AG09319 (cell line): Measurements from ENCODE around the gene ZNF77.
A peak's percentile ranks its signal among the peaks of the same experiment; 100 is the strongest.

Experiments
- DNase-seq: peaks from one replicate; pipeline ENCODE4 v3.0.0-alpha.2; 2010; ENCODE audit warnings: low read depth; ENCODE audit errors: extremely low read depth
- TF ChIP-seq, protein P1 (sequence below): IDR thresholded peaks from 2 replicates; pipeline ENCODE4 v1.5.1; 2011; ENCODE audit warnings: low read depth, mild to moderate bottlenecking, inconsistent platforms, low read length, moderate library complexity

Gene ZNF77

DNA sequence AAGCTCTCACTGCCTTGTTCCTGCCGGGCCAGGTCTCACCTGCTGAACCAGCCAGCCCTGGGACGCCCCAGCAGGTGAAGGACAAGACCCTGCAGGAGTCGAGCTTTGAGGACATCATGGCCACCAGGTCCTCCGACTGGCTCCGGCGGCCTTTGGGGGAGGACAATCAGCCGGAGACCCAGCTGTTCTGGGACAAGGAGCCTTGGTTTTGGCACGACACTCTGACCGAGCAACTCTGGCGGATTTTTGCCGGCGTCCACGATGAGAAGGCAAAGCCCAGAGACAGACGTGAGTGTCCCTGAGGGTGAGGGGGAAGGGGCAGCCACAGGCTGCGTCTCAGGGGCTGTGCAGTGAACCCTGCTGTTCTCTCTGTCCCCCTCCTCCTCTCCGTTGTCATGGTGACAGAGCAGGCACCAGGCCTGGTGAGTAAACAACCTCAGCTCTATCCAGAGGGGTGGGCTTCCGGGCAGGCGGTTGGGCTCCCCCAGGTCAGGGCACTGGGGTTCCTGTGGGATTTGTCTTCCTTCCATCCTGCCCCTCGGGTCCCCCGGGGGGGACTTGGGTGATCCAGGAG is 42.3 kb upstream of the ZNF77 start:
- TF ChIP-seq, protein P1, sequence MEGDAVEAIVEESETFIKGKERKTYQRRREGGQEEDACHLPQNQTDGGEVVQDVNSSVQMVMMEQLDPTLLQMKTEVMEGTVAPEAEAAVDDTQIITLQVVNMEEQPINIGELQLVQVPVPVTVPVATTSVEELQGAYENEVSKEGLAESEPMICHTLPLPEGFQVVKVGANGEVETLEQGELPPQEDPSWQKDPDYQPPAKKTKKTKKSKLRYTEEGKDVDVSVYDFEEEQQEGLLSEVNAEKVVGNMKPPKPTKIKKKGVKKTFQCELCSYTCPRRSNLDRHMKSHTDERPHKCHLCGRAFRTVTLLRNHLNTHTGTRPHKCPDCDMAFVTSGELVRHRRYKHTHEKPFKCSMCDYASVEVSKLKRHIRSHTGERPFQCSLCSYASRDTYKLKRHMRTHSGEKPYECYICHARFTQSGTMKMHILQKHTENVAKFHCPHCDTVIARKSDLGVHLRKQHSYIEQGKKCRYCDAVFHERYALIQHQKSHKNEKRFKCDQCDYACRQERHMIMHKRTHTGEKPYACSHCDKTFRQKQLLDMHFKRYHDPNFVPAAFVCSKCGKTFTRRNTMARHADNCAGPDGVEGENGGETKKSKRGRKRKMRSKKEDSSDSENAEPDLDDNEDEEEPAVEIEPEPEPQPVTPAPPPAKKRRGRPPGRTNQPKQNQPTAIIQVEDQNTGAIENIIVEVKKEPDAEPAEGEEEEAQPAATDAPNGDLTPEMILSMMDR, result no peak
- DNase-seq, result no peak

DNA sequence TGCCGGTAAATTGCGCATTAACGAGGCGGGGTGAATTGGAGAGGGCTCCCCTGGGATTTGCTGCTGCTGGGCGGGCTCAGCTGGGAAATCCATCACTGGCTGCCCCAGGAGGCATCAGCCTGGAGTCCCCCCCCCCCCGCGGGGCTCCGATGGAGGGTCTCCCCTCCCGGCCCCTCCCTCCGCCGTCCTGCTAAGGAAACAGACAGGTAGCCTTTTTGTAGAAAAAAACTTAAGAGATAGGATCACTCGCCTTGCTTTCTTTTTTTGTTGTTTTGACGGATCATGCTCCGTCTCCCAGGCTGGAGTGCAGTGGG is 39.4 kb upstream of the ZNF77 start:
- TF ChIP-seq, protein P1, result no peak
- no peak for DNase-seq

DNA sequence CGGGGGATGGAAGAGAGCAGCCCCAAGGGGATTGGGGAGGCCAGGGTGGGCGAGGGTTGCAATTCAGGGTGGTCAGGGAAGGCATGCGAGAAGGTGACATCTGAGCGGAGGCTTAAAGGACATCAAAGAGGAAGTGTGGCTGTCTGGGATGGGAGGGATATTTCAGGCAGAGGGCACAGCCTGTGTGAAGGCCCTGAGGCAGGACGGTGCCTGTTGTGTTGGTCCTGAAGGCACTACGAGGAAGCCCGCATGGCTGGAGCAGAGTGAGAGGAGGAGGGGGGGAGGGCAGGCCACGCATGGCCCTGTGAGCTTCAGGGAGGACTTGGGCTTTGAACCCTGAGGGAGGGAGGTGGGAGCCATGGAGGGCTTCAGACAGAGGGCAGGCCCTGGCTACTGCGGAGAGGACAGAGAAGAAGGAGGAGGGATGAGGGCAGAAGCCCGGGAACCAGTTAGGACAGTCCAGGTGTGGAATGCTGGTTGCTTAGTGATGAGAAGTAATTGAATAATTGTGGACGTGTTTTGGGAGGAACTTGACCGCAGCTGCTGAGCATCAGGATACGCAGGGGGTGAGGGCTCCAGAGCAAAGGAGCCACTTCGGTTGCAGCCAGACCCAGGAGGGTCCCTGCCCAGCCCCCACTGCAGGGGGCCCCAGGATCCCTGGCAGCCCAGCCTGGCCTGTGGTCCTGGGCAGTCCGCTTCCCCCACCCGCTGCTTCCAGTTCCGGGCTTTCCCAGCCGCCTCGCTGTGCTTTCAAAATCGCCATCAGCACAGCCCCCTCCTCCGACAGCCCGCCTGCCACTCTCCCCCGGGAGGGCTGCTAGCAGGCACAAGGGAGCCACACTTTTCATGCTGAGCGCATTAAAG is 38.8 kb upstream of the ZNF77 start:
- DNase-seq, result no peak
- TF ChIP-seq, protein P1, result no peak

DNA sequence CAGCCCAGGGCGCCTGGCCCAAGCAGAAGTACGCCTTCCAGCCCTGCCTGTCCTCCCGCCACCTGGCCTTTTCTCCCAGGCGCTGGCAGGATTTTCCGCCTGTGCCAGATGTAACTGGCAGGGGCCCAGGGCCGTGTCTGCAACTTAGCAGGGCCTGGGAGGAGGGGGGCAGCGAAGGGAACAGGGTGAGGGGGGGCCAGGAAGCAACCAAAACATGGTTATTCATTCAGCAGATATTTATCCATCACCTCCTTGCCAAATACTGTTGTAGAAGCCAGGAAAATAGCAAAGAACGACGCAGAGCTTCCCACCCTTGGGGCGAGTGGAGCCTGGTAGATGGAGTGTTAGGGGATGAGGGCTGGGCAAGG is 38.2 kb upstream of the ZNF77 start:
- peak; percentile 69 for DNase-seq

DNA sequence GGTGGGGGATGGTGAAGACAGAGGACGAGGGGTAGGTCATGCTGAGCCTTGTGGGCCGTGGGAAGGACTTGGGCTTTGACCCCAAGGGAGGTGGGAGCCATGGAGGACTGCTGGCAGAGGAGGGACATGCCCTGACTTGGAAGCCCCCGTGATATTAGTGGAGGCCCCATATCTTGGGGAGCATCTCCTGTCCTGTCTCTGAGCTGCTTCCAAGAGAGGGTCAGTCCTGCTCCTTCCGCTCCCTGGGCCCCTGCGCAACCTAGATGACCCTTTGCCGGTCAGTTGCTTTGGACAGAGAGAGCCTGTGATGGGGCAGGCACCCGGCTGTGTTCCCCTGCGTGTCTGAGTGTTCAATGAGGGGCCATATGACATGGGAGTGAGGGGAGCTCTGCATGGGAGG is 37.8 kb upstream of the ZNF77 start:
- TF ChIP-seq, protein P1, result no peak
- no peak for DNase-seq

More for the DNA sequence above, 38.2 kb upstream of the ZNF77 start:
- TF ChIP-seq, protein P1, result no peak

DNA sequence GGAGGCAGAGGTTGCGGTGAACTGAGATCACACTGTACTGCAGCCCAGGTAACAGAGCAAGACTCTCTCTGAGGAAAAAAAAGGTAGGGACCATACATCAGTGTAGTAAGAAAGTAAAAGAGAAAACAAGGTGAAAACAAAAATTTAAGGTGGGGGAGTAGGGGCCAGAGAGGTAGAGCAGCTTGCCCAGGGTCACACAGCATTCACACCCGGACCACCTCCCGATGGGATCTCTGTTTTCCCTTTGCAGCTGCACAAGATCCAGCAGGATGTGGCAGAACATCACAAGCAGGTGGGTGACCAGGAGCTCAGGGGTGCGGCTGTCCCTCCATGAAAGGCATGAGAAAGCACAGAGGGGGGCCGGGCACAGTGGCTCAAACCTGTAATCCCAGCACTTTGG is 37.1 kb upstream of the ZNF77 start:
- TF ChIP-seq, protein P1, result no peak
- no peak for DNase-seq

DNA sequence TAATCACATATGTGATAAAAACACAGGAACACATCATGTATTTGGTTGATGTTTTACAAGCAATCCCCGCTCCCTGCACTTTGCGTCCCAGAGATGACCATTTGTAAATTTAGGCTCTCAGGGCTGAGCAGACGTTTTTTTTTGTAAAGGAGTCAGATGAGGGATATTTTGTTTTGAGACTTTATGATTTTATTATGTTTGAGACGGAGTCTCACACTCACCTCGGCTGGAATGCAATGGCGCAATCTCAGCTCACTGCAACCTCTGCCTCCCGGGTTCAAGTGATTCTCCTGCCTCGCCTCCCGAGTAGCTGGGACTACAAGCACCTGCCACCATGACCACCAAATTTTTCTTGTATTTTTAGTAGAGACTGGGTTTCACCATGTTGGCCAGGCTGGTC is 34.0 kb upstream of the ZNF77 start:
- TF ChIP-seq, protein P1, result no peak
- DNase-seq, result no peak
